GM12801 (cell line): Measurements from ENCODE around the gene RAPGEF2.

Source experiments
- TF ChIP-seq, protein P1 (sequence below): IDR thresholded peaks from one replicate; pipeline ENCODE4 v1.5.1; 2011; ENCODE audit warnings: control low read depth; ENCODE audit not compliant: insufficient read length; ENCODE audit errors: extremely low read depth

The RAPGEF2 gene

DNA sequence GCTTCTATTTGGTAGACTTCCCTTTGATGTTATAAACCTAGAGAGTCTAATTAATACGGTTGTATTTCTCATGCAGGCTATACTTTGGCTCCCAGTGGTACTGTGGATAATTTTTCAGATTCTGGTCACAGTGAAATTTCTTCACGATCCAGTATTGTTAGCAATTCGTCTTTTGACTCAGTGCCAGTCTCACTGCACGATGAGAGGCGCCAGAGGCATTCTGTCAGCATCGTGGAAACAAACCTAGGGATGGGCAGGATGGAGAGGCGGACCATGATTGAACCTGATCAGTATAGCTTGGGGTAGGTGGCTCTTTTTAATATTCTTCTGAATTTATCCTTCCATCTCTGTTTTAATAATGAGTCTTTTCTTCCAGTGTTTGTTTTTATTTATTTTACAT lies 249.7 kb downstream of the RAPGEF2 start:
- TF ChIP-seq, protein P1, sequence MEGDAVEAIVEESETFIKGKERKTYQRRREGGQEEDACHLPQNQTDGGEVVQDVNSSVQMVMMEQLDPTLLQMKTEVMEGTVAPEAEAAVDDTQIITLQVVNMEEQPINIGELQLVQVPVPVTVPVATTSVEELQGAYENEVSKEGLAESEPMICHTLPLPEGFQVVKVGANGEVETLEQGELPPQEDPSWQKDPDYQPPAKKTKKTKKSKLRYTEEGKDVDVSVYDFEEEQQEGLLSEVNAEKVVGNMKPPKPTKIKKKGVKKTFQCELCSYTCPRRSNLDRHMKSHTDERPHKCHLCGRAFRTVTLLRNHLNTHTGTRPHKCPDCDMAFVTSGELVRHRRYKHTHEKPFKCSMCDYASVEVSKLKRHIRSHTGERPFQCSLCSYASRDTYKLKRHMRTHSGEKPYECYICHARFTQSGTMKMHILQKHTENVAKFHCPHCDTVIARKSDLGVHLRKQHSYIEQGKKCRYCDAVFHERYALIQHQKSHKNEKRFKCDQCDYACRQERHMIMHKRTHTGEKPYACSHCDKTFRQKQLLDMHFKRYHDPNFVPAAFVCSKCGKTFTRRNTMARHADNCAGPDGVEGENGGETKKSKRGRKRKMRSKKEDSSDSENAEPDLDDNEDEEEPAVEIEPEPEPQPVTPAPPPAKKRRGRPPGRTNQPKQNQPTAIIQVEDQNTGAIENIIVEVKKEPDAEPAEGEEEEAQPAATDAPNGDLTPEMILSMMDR = no peak

DNA sequence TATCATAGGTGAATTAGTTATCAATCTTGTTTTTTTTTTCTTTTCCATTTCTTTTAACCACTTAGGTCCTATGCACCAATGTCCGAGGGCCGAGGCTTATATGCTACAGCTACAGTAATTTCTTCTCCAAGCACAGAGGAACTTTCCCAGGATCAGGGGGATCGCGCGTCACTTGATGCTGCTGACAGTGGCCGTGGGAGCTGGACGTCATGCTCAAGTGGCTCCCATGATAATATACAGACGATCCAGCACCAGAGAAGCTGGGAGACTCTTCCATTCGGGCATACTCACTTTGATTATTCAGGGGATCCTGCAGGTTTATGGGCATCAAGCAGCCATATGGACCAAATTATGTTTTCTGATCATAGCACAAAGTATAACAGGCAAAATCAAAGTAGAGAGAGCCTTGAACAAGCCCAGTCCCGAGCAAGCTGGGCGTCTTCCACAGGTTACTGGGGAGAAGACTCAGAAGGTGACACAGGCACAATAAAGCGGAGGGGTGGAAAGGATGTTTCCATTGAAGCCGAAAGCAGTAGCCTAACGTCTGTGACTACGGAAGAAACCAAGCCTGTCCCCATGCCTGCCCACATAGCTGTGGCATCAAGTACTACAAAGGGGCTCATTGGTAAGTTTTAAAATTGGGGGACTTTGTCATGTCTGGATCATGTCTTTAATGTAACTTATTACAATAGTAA lies 250.7 kb downstream of the RAPGEF2 start:
- TF ChIP-seq, protein P1 = no peak

DNA sequence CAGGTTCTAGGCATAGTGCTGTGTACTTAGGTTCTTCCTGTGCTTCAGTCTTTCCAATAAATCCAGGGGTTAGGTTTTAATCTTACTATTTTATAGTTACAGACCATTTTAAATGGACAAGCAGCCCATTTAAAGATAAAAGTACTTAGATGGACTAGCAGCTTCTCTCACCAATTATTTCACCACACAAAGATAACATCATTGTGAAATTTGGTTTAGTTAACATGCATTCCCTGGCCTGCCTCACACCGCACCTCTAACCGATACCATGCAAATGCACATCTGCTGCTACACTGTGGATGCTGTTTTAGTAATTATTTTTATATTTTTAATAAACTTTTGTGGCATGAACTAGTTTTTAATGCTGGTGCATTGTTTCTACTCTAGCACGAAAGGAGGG lies 252.6 kb downstream of the RAPGEF2 start:
- TF ChIP-seq, protein P1 = no peak

DNA sequence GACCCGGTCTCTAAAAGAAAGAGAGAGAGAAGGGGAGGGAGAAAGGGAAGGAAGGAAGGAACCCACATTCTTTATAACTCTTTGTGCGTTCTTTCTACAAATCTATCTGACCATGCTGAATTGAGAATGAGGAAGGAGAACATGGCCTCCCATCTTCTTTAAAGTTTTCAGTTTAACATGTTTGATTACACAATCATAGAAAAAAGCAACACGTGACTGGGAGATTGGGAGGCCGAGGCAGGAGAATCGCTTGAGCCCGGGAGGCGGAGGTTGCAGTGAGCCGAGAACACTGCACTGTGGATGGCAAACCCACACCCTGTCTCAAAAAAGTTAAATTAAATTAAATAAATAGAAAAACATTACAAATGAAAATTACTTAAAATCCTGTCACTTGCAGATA lies 254.5 kb downstream of the RAPGEF2 start:
- TF ChIP-seq, protein P1 = no peak

DNA sequence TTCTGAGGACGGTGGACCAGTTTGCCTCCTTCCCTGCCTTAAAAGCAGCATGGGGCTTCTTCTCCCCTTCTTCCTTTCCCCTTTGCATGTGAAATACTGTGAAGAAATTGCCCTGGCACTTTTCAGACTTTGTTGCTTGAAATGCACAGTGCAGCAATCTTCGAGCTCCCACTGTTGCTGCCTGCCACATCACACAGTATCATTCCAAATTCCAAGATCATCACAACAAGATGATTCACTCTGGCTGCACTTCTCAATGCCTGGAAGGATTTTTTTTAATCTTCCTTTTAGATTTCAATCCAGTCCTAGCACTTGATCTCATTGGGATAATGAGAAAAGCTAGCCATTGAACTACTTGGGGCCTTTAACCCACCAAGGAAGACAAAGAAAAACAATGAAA lies 255.3 kb downstream of the RAPGEF2 start:
- TF ChIP-seq, protein P1 = no peak

DNA sequence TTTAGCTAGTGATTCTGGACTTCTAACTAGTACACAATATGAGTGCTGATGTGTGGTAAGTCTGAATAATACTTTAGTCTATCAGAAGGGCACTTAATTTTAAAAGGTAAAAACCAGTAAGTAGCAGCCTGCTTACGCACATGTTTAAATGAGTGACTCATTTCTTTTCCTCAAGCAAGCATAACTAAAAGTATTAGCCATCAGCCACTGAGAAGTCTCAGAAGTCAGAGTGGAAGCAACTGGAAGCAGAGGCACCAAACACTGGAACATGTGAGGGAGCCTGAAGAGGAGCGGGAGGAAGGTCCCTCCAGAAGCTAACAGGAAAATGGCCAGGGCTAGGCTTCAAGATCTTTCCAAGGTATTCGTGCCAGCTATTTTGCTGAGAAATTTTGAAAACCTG lies 257.7 kb downstream of the RAPGEF2 start:
- TF ChIP-seq, protein P1 = no peak

DNA sequence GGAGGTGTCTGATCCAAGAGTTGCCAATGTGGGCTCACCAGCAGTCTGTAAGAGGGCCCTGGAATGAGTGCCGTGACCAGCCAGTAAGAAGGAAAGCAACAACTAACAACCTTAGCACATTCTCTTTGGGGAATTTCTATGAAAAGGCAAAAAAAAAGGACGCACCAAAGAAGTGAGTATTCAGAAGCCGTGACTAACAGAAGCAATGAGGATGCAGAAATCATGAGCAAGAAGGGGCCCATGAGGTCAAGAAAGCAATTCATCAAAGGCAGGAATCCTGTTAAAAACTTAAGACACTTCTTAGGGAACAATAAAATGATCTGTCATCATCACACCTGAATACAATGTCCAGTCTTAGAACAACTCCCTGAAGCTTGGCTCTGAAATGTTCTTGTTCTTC lies 260.5 kb downstream of the RAPGEF2 start:
- TF ChIP-seq, protein P1 = no peak
